Gastroesophageal sphincter (tissue), 4 donors: ENCODE measurements around the gene SCT. TPM values are rescaled to one million over a fixed set of nuclear protein-coding genes. Genes with fewer than 3 reads are reported as not detected.

Experiments
- ATAC-seq: fragments of 150-250 bp; one replicate; pipeline ENCODE4 v1.9.1; 2016; ENCODE audit warnings: mild to moderate bottlenecking, moderate library complexity
- H3K27ac ChIP-seq, 4 donors: fragments of 200-600 bp; sonication (generic) in 3 of 4; 1 replicate in 3 of 4; 2 replicates in 1 of 4; pipeline ENCODE4 v1.5.1; 2016 to 2019
- H3K27me3 ChIP-seq: fragments of 200-600 bp; sonication (generic); one replicate; pipeline ENCODE4 v1.5.1; 2019
- H3K36me3 ChIP-seq, 2 donors: fragments of 200-600 bp; sonication (generic); one replicate each; pipeline ENCODE4 v1.5.1; 2019; ENCODE audit warnings: control low read depth in 1 of 2
- H3K4me1 ChIP-seq, 3 donors: fragments of 200-600 bp; sonication (generic); 1 replicate in 2 of 3; 2 replicates in 1 of 3; pipeline ENCODE4 v1.5.1; 2016 to 2019; ENCODE audit warnings: control low read depth in 2 of 3
- H3K4me3 ChIP-seq, 2 donors: fragments of 200-600 bp; sonication (generic); one replicate each; pipeline ENCODE4 v1.5.1; 2019; ENCODE audit warnings: mild to moderate bottlenecking in 1 of 2, moderate library complexity in 1 of 2
- H3K9me3 ChIP-seq, 3 donors: fragments of 200-600 bp; sonication (generic); one replicate each; pipeline ENCODE4 v1.5.1; 2017 to 2019; ENCODE audit warnings: control low read depth in 2 of 3
- CTCF ChIP-seq, 4 experiments: fragments of 200-600 bp in 2 of 4; fragments of 450-650 bp in 2 of 4; sonication (generic) in 1 of 4; IDR thresholded peaks; one replicate each; pipeline ENCODE4 v1.5.1; 2017 to 2019; ENCODE audit warnings: antibody characterized with exemption in 4 of 4, mild to moderate bottlenecking in 2 of 4, moderate library complexity in 2 of 4
- EP300 ChIP-seq: sonication (generic); formaldehyde crosslinking; IDR thresholded peaks from one replicate; pipeline ENCODE4 v1.6.1; 2017; ENCODE audit warnings: antibody characterized with exemption, mild to moderate bottlenecking
- POLR2A ChIP-seq, 2 donors: fragments of 450-650 bp; IDR thresholded peaks; one replicate each; pipeline ENCODE4 v1.6.1; 2017; ENCODE audit warnings: antibody characterized with exemption in 2 of 2, mild to moderate bottlenecking in 2 of 2, moderate library complexity in 1 of 2
- POLR2AphosphoS5 ChIP-seq: sonication (generic); formaldehyde crosslinking; IDR thresholded peaks from one replicate; pipeline ENCODE4 v1.6.1; 2017; ENCODE audit warnings: antibody characterized with exemption
- WGBS, 2 donors: methylation state at CpG; one replicate each; pipeline ENCODE4 v1.1.5; 2018; ENCODE audit warnings: low coverage in 1 of 2; 5-methylcytosine and 5-hydroxymethylcytosine counted together
- total RNA-seq, 4 donors: library from RNA; depleted of rRNA; stranded (reverse); fragments of >200 nt; gene quantifications; one replicate each; pipeline ENCODE4 v1.1.0, GENCODE V29; 2016

SCT gene
- not detected for total RNA-seq

- ATAC-seq: no peak
- Histone ChIP-seq H3K4me1 (peaks cover 0 to 37% (median 0%) of the 10 kb centered on the region in 3 donors), H3K9me3 (no peaks in the 10 kb centered on the region), H3K36me3 (peaks cover 0 to 26% of the 10 kb centered on the region in 2 donors), H3K27me3 (peaks cover 28% of the 10 kb centered on the region), H3K4me3 (peak within 1 kb of the TSS in 1 of 2 donors; percentile 16), H3K27ac (no peak within 1 kb of the TSS)
- no CpG with 5 or more reads among the region's 72 CpGs for WGBS, 2 donors
- TF ChIP-seq POLR2AphosphoS5: no peak
- no peak for TF ChIP-seq EP300
- no peak for TF ChIP-seq POLR2A (IDR thresholded peaks at IDR 0.05)
- TF ChIP-seq CTCF (IDR thresholded peaks at IDR 0.05): no peak
Observed at GRCh38 chr11:626475-627307, at the start of gene SCT. SCT (minus strand) TSS chr11:627181; CDS start chr11:627143, 38 bp downstream.

GRCh38 chr11:674406-674805, 47.4 kb upstream of the SCT start:
- Histone ChIP-seq H3K36me3 (peaks cover 0 to 81% of the 10 kb centered on the region in 2 donors), H3K4me1 (no peaks in the 10 kb centered on the region), H3K27me3 (no peaks in the 10 kb centered on the region), H3K9me3 (no peaks in the 10 kb centered on the region), H3K27ac (no peak overlapping the region), H3K4me3 (no peak overlapping the region)
- 56 to 83% methylated on average over 3 to 5 of the region's 17 CpGs for WGBS, 2 donors
- no peak for TF ChIP-seq POLR2AphosphoS5
- no peak for TF ChIP-seq CTCF (IDR thresholded peaks at IDR 0.05)
- no peak for TF ChIP-seq EP300
- no peak for TF ChIP-seq POLR2A (IDR thresholded peaks at IDR 0.05)
- no peak for ATAC-seq

GRCh38 chr11:673866-674265, 46.9 kb upstream of the SCT start:
- no peaks in the 10 kb centered on the region for H3K9me3 ChIP-seq
- no peak for ATAC-seq
- H3K27me3 ChIP-seq: no peaks in the 10 kb centered on the region
- H3K27ac ChIP-seq: no peak overlapping the region
- TF ChIP-seq POLR2AphosphoS5 (no peak), EP300 (no peak), POLR2A (IDR thresholded peaks at IDR 0.05) (no peak)
- H3K36me3 ChIP-seq: peaks cover 0 to 76% of the 10 kb centered on the region in 2 donors
- H3K4me1 ChIP-seq: no peaks in the 10 kb centered on the region
- 95% methylated on average over 8 of the region's 8 CpGs; no CpG with 5 or more reads in 1 of the 2 donors for WGBS, 2 donors
- no peak overlapping the region for H3K4me3 ChIP-seq

- no peaks in the 10 kb centered on the region for H3K9me3 ChIP-seq
- peaks cover 0 to 19% (median 5%) of the 10 kb centered on the region in 3 donors for H3K4me1 ChIP-seq
- peak overlapping the region in 3 of 4 donors; percentile 48 to 76 (median 50) for H3K27ac ChIP-seq
- peaks cover 0 to 35% of the 10 kb centered on the region in 2 donors for H3K36me3 ChIP-seq
- TF ChIP-seq EP300: no peak
- no peak for TF ChIP-seq POLR2A (IDR thresholded peaks at IDR 0.05)
- no peak for TF ChIP-seq CTCF (IDR thresholded peaks at IDR 0.05)
- no peak for TF ChIP-seq POLR2AphosphoS5
- H3K4me3 ChIP-seq: no peak overlapping the region
- H3K27me3 ChIP-seq: no peaks in the 10 kb centered on the region
- peak; percentile 76 for ATAC-seq
- WGBS, 2 donors: 44 to 75% methylated on average over 1 to 7 of the region's 11 CpGs
Observed at GRCh38 chr11:665704-666281, 38.8 kb upstream of the SCT start.

- H3K36me3 ChIP-seq: peaks cover 0 to 41% of the 10 kb centered on the region in 2 donors
- TF ChIP-seq POLR2A (IDR thresholded peaks at IDR 0.05): no peak
- TF ChIP-seq POLR2AphosphoS5: peak; percentile 9
- no peak for TF ChIP-seq CTCF (IDR thresholded peaks at IDR 0.05)
- TF ChIP-seq EP300: no peak
- peaks cover 0 to 19% (median 5%) of the 10 kb centered on the region in 3 donors for H3K4me1 ChIP-seq
- 52 to 61% methylated on average over 5 of the region's 15 CpGs for WGBS, 2 donors
- peak overlapping the region in 3 of 4 donors; percentile 48 to 76 (median 50) for H3K27ac ChIP-seq
- no peaks in the 10 kb centered on the region for H3K27me3 ChIP-seq
- ATAC-seq: peak; percentile 10
- H3K4me3 ChIP-seq: no peak overlapping the region
- H3K9me3 ChIP-seq: no peaks in the 10 kb centered on the region
Observed at GRCh38 chr11:665062-665703, 38.2 kb upstream of the SCT start.
